Dedifferentiated amniotic fluid mesenchymal stem cell (primary cell): ENCODE measurements around the gene ERLEC1.
"Not testable (repeated sequence)": the region's sequence is repeated elsewhere in the genome, so short reads cannot be mapped to it uniquely, and the experiment has no call there.

Experiments used
- DNase-seq: peaks from one replicate; pipeline ENCODE4 v3.0.0-alpha.2; 2016; ENCODE audit errors: extremely low spot score

The ERLEC1 gene

GRCh38 chr2:53786705-53787613 is at the start of gene ERLEC1, which contains the start of gene ASB3:
TSS of gene ERLEC1 (plus strand) at chr2:53787044. CDS start at chr2:53787211, 167 bp downstream.
TSS of gene ASB3 (minus strand) at chr2:53786953. CDS start at chr2:53765572, 21,381 bp downstream.
- DNase-seq, result peak; percentile 58

GRCh38 chr2:53737091-53737490 is 49.8 kb upstream of the ERLEC1 start:
- no peak for DNase-seq

GRCh38 chr2:53739032-53739431 is 47.8 kb upstream of the ERLEC1 start:
- no peak for DNase-seq

GRCh38 chr2:53740170-53740569 is 46.7 kb upstream of the ERLEC1 start:
- peak; percentile 59 for DNase-seq

- DNase-seq, result no peak
Measured at GRCh38 chr2:53744395-53745065, 42.3 kb upstream of the ERLEC1 start.

- no peak for DNase-seq
Measured at GRCh38 chr2:53750041-53750768, 36.6 kb upstream of the ERLEC1 start.

GRCh38 chr2:53751728-53752127 is 35.1 kb upstream of the ERLEC1 start:
- DNase-seq, result no peak

GRCh38 chr2:53752385-53752784 is 34.5 kb upstream of the ERLEC1 start:
- no peak for DNase-seq

GRCh38 chr2:53753041-53753440 is 33.8 kb upstream of the ERLEC1 start:
- no peak for DNase-seq

GRCh38 chr2:53755121-53755520 is 31.7 kb upstream of the ERLEC1 start:
- DNase-seq, result no peak

- no peak for DNase-seq
Measured at GRCh38 chr2:53756644-53757043, 30.2 kb upstream of the ERLEC1 start.

GRCh38 chr2:53757206-53757605 is 29.6 kb upstream of the ERLEC1 start:
- DNase-seq, result not testable (repeated sequence)

GRCh38 chr2:53765767-53766166 is 21.1 kb upstream of the ERLEC1 start:
- no peak for DNase-seq

GRCh38 chr2:53767405-53768241 is 19.2 kb upstream of the ERLEC1 start, which contains the start of gene CHAC2:
TSS of gene CHAC2 (plus strand) at chr2:53767804. CDS start at chr2:53767887, 83 bp downstream.
- peak; percentile 63 for DNase-seq

- DNase-seq, result peak; percentile 36
Measured at GRCh38 chr2:53768242-53768542, 18.7 kb upstream of the ERLEC1 start.

- DNase-seq, result no peak
Measured at GRCh38 chr2:53769318-53769945, 17.4 kb upstream of the ERLEC1 start.

- no peak for DNase-seq
Measured at GRCh38 chr2:53770264-53770663, 16.6 kb upstream of the ERLEC1 start.

- no peak for DNase-seq
Measured at GRCh38 chr2:53777134-53777533, 9.7 kb upstream of the ERLEC1 start.

GRCh38 chr2:53778536-53779162 is 8.2 kb upstream of the ERLEC1 start:
- no peak for DNase-seq

GRCh38 chr2:53780056-53780455 is 6.8 kb upstream of the ERLEC1 start:
- no peak for DNase-seq
